ENCODE results near the gene CLCN1.

The CLCN1 gene

DNA sequence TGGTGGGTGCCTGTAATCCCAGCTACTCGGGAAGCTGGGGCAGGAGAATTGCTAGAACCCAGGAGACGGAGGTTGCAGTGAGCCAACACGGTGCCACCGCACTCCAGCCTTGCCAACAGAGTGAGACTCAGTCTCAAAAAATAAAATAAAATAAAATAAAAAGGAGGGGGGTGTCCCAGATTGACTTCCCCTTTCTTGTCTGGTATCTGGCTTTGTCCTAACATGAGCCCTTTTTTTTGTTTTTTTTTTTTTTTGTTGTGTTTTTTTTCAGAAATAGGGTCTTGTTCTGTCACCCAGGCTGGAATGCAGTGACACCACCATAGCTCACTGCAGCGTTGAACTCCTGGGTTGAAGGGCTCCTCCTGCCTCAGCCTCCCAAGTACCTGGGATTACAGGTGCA lies 23.0 kb upstream of the CLCN1 start:
- in situ Hi-C loops (cut with HindIII; ENCODE audit: low sequenced_read_pairs): no loop called here

DNA sequence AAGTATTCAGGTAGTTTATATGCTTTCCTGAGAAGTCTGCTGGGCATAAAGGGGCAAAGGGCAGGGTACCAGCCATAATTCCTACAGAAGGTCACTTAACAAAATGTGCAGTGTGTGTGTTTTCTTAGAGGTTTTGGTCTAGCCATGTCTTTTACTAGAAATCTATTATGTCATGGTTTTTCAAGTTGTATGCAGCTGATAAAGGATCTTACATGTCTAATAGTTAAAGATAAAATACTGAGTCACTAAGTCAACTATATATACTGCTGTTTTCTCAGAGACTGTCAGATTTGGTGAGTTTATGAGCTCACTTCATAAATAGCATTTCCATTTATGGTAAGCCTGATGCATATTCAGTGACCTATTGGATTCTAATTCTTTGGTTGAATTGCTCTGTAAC lies 20.0 kb upstream of the CLCN1 start:
- in situ Hi-C loops (cut with HindIII; ENCODE audit: low sequenced_read_pairs): no loop called here

DNA sequence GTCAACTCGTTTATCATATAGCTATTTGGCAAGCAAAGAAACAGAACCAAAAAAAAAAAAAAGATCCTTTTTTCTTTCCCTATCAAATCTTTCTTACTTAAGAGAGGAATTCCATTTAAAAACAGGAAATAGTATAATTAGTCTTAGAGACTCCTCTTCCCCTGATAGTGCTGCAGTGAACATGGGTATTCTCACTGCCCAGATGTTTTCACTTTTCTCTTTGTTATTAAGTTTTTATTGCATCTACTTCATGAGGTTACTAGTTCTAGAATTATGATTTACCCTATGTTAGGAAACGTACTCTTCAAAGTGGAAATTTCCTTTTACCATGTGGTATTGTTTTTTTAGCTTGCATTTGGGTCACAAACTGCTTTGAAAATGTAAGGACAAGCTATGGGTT lies 19.2 kb upstream of the CLCN1 start:
- in situ Hi-C loops (cut with HindIII; ENCODE audit: low sequenced_read_pairs): no loop called here

DNA sequence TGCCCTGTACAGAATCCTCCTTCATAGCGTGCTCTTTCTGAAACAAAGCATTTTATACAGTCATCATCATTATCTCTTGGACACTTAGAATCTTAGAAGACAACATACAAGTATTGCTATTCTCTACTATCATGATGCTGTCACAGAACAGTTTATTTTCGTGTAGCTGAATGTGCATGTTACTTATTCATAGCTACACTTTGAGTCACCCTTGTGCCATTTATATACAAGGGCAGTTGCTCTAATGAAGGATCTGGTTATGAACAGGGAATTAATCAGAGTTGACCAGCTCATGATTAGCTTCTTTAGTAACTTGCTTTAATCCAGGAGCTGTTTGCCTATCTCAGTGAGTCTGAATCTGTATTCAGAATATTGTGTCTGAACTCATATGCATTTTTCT lies 16.6 kb upstream of the CLCN1 start:
- in situ Hi-C loops (cut with HindIII; ENCODE audit: low sequenced_read_pairs): no loop called here

DNA sequence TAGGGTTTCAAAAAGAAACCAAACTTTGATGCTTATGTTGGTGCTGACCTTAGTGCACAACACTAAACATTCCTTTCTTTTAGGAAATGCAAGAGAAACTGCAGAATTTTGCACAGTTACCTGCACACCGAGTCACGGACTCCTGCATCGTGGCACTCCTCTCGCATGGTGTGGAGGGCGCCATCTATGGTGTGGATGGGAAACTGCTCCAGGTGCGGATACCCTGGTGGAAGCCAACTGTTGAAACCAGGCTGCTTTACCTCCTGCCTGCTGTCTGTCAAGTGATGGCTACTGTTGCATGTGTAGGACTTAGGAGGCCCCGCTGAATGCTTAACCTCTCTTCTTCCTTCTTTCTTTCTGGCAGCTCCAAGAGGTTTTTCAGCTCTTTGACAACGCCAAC lies 16.1 kb upstream of the CLCN1 start:
- in situ Hi-C loops (cut with HindIII; ENCODE audit: low sequenced_read_pairs): loop anchor here (10.0 kb wide), 2 partner anchors 55 to 285 kb away; no protein-coding TSS in a partner anchor

DNA sequence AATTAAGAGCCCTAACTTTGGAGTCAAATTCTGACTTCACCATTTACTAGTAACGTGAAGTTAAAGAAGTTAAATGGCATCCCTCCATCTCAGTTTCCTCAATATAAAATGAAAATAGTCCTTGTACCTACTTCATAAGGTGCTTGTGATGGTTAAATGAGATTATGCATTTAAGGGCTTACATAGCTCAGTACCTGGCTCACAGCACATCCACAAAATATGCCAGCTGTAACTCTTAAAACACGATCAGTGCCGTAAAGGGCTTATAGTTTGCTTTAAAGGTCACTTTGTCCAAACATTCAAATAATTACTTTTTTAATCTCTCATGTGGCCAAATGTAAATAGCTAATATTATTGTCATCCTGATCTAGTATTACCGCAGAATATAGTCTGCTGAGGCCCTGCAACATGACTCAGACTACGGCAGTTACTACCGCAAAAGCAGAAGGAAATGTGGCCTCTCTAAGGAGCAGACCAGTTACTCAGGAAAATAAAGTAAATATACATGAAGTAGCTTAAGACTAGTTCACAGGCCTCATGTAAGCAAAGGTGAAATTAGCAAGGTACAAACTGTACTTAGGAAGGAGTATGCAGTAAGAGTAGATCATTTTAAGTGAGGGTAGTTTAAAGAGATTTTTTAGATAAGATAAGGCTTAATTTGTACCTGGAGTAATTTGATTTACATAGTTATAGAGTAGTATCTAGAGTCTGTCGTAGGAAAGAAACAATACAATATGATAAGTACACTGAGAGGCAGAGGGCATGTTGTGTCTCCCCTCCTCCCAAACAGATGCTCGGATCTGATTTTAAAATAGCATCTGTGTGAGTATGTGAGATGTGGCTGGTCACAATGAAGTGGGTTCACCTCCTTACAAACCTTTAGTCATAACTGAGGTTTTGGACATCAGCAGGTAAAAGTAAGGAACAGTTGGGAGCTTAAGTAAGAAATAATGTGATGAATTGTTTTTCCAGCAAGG lies 14.7 kb upstream of the CLCN1 start:
- in situ Hi-C loops (cut with HindIII; ENCODE audit: low sequenced_read_pairs): loop anchor here (10.0 kb wide), 2 partner anchors 56 to 286 kb away; no protein-coding TSS in a partner anchor

DNA sequence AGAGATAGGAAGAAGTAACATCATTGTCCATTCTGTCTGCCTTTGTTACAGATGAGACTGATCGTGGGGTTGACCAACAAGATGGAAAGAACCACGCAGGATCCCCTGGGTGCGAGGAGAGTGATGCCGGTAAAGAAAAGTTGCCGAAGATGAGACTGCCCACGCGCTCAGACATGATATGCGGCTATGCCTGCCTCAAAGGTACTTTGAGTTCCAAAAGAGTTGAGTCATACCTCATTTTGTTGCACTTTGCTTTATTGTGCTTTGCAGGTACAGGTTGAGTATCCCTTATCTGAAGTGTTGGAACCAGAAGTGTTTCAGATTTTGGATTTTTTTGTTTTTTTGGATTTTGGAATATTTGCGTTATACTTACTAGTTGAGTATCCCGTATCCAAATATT lies 12.2 kb upstream of the CLCN1 start:
- in situ Hi-C loops (cut with HindIII; ENCODE audit: low sequenced_read_pairs): loop anchor here (10.0 kb wide), 2 partner anchors 59 to 289 kb away; no protein-coding TSS in a partner anchor

DNA sequence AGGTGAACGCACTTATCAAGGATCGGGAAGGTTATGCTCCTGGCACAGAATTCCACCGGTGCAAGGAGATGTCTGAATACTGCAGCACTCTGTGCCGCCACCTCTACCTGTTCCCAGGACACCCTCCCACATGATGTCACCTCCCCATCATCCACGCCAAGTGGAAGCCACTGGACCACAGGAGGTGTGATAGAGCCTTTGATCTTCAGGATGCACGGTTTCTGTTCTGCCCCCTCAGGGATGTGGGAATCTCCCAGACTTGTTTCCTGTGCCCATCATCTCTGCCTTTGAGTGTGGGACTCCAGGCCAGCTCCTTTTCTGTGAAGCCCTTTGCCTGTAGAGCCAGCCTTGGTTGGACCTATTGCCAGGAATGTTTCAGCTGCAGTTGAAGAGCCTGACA lies 11.0 kb upstream of the CLCN1 start:
- in situ Hi-C loops (cut with HindIII; ENCODE audit: low sequenced_read_pairs): loop anchor here (10.0 kb wide), 2 partner anchors 60 to 290 kb away; no protein-coding TSS in a partner anchor

DNA sequence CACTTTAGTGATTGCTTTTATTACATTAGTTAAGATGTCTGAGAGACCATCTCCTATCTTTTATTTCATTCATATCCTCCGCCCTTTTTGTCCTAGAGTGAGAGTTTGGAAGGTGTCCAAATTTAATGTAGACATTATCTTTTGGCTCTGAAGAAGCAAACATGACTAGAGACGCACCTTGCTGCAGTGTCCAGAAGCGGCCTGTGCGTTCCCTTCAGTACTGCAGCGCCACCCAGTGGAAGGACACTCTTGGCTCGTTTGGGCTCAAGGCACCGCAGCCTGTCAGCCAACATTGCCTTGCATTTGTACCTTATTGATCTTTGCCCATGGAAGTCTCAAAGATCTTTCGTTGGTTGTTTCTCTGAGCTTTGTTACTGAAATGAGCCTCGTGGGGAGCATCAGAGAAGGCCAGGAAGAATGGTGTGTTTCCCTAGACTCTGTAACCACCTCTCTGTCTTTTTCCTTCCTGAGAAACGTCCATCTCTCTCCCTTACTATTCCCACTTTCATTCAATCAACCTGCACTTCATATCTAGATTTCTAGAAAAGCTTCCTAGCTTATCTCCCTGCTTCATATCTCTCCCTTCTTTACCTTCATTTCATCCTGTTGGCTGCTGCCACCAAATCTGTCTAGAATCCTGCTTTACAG lies 10.4 kb upstream of the CLCN1 start:
- in situ Hi-C loops (cut with HindIII; ENCODE audit: low sequenced_read_pairs): loop anchor here (10.0 kb wide), 2 partner anchors 61 to 291 kb away; no protein-coding TSS in a partner anchor

DNA sequence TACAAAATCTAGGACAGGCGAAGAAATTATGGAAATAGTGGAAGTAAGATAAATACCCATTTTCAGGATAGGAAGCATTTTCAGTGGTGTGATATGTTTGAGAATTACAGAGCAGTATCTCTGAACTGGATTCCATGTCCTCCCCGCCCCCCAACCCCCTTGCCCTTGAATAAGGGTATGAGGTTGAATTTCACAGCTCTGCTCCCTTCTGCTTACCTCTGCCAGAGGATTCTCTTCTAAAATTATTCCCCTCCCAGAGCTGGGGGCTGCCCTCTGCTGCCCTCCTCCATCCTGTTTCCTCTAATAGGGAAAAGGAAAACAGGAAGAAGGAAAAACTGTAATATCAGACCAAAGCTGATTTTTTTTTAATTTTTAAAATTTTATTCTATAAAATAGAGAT lies 7.3 kb upstream of the CLCN1 start:
- in situ Hi-C loops (cut with HindIII; ENCODE audit: low sequenced_read_pairs): loop anchor here (10.0 kb wide), 2 partner anchors 64 to 294 kb away; no protein-coding TSS in a partner anchor

DNA sequence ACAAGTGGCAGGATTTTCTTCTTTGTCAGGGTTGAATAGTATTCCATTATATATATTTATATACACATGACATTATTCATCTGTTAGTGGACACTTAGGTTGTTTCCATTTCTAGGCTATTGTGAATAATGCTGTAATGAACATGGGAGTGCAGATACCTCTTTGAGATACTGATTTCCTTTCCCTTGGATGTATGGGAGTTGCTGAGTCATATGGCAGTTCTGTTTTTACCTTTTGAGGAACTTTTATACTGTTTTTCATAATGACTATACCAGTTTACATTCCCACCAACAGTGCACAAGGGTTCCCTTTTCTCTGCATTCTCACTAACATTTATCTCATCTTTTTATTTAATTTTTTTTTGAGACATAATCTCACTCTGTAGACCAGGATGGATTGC lies 1.8 kb upstream of the CLCN1 start:
- in situ Hi-C loops (cut with HindIII; ENCODE audit: low sequenced_read_pairs): no loop called here

DNA sequence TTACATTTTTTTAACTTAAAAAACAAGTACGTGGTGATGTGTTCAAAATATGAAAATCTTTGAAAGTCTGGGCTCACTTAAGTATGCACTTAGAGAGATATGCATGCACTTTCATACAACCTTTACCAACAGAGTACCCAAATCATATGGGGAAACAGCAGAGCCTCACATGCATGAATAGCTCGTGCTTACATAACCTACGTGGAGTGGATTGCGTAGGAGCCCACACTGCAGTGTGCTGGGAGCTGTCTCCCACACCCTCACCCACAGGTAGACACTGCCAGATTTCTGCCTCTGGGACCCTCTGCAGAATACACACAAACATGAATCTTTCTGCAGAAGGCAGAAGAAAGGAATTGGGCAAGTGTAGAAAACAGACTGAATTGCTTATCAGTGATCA lies 581 bp downstream of the CLCN1 start:
- in situ Hi-C loops (cut with HindIII; ENCODE audit: low sequenced_read_pairs): no loop called here

DNA sequence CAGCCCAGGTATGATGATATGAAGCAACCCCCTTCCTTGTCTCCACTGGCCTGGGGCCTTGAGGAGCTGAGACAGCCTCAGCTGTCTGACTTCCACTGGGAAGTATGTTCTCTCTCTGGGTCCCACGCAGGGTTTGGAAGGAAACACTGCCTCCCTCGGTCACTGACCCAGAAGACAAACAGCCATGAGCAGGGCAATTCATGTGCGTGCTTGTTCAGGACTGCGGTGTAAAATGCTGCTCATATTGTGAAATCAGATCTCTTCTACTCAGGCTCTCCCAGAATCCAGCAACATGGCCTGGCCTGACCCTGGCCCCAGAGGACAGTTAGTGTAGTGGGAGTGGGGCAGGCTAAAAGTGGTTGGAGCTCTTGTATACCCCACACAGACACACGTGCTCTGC lies 2.8 kb downstream of the CLCN1 start:
- in situ Hi-C loops (cut with HindIII; ENCODE audit: low sequenced_read_pairs): no loop called here

DNA sequence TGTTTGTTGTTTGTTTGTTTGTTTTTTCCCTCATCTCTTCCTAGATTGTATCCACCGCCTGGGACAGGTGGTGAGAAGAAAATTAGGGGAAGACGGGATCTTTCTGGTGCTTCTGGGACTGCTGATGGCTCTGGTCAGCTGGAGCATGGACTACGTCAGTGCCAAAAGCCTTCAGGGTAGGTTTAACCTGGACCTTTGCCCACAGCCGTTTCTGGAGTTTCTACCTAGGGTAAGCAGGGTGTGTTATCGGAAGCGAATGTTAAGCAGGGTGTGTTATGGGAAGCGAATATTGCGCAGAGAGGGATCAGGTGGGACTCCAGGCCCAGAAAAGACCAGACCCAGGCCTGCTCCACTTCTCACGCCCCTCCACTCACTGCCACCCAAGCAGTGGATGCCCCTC lies 4.7 kb downstream of the CLCN1 start:
- in situ Hi-C loops (cut with HindIII; ENCODE audit: low sequenced_read_pairs): loop anchor here (5.0 kb wide), 1 partner anchor 67 kb away; no protein-coding TSS in a partner anchor

DNA sequence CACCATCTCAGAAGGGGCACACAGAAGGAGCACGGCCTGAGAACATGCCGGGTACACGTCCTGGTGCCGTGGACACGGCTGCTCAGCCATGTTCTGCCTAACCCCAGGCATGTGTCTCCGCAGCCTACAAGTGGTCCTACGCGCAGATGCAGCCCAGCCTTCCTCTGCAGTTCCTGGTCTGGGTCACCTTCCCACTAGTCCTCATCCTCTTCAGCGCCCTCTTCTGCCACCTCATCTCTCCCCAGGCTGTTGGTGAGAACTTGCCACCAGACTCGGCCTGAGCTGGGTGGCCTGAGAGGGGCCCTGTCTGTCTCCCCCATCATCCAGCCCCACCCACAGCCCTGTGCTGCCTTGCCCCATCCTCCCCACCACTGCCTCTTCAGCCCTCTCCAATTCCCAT lies 5.3 kb downstream of the CLCN1 start:
- in situ Hi-C loops (cut with HindIII; ENCODE audit: low sequenced_read_pairs): loop anchor here (5.0 kb wide), 1 partner anchor 66 kb away; no protein-coding TSS in a partner anchor

DNA sequence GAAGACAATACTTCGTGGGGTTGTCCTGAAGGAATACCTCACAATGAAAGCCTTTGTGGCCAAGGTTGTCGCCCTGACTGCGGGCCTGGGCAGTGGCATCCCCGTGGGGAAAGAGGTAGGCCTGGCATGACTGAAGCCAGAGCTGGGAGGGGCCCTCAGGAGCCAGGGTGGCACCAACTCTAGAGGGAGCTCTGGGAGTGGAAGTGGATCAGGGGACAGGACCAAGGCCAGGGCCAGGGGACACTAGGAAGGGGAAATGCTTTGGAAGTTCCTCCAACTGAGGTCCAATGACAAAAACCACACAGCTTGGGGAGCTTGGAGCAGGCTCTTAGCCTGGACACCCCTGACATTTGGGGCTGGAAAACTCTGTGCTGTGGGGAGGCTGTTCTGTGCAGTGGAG lies 5.8 kb downstream of the CLCN1 start:
- in situ Hi-C loops (cut with HindIII; ENCODE audit: low sequenced_read_pairs): loop anchor here (5.0 kb wide), 1 partner anchor 66 kb away; no protein-coding TSS in a partner anchor

DNA sequence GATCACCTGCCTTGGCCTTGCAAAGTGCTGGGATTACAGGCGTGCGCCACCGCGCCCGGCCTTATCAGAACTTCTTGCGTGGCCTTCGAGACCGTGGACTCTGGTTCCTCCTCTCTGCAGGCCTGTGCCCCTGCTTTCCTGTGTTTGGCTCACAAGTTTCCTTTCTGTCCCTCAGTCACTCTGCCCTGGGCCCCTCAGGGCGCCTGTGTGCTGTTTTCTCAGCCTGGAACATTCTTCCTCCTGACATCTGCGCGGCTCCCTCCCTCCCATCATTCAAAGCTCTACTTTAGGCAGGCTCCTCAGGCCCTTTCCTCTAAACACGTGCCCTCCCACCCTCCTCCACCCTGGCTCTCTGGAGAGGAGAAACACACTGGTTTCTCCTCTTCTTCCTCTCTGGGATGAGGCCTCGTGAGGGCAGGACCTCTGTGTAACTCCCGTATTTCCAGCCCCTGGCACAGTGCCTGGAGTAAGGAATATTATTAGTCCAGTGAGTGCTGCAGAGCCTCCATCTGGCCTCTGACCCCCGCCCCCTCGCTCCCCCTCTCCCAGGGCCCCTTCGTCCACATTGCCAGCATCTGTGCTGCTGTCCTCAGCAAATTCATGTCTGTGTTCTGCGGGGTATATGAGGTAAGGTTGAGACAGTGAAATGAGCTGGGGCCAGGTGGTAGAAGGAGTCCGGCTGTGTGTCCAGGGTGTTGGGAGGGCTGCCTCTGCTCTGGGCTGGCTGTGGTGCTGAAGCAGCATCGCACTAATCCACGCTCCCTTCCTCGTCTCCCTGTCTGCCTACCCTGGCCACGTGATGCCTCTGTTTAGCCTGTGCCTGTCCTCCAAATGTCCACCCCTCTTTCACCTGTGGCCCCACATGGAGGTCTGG lies 7.1 kb downstream of the CLCN1 start:
- in situ Hi-C loops (cut with HindIII; ENCODE audit: low sequenced_read_pairs): loop anchor here (5.0 kb wide), 1 partner anchor 64 kb away; no protein-coding TSS in a partner anchor

DNA sequence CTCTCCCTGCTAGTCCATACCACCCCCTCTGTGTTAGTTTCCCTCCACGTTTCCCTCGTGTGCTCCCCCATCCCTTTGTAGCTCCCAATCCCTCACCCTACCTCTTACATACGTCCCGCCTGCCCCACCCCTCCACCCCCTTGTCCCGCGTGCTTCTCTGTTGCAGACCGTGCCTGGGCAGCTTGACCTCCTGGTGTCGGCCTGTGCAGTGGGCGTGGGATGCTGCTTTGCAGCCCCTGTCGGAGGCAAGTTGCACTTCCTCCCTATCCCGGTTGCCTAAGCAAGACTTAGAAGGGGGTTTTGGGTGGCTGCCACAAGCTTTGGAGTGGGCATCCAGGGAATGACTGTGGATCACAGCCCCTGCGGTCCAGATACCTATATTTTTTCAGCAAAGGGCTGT lies 7.7 kb downstream of the CLCN1 start:
- in situ Hi-C loops (cut with HindIII; ENCODE audit: low sequenced_read_pairs): loop anchor here (5.0 kb wide), 1 partner anchor 64 kb away; no protein-coding TSS in a partner anchor

DNA sequence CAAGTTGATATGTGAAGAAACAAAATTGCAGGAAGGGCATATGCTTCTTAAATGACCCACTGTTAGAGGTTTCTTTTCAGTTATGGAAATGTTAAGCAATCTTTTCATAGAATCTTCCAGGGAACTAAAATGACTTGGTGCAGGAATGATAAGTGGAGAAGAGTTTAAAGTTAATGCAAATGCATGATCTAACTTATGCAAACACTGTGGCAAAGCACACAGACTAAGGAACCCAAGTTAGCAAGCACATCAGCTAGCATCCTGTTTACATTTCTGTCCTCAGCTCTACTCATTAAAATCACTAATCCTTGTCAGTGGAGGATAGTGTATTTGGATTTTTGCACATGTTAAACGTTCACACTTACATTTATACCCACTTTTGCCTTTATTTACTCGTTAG lies 9.3 kb downstream of the CLCN1 start:
- in situ Hi-C loops (cut with HindIII; ENCODE audit: low sequenced_read_pairs): no loop called here

DNA sequence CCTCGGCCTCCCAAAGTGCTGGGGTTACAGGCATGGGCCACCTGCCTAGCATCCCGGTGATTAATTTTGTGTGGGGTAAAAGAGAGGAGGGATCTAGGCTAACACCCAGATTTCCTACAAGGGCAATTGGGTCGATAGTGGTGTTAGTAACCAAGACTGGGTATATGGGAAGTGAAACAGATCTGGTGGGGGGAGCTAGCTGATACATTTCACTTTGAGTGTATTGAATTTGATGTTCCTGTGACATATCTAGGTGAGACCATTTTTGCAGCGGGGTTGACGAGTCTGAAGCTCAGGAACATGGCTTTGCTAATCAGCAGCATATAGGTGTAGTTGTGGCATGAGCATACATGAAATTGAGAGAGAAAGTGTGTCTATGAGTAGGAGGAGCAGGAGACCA lies 12.0 kb downstream of the CLCN1 start:
- in situ Hi-C loops (cut with HindIII; ENCODE audit: low sequenced_read_pairs): no loop called here
